ENCODE results near the gene MANSC1. TPM values are rescaled to one million over a fixed set of nuclear protein-coding genes. Genes with fewer than 3 reads are reported as not detected.

Gene MANSC1
- total RNA-seq: 10 to 100 TPM; 11.0 to 31.2 (median 22.1) TPM

DNA sequence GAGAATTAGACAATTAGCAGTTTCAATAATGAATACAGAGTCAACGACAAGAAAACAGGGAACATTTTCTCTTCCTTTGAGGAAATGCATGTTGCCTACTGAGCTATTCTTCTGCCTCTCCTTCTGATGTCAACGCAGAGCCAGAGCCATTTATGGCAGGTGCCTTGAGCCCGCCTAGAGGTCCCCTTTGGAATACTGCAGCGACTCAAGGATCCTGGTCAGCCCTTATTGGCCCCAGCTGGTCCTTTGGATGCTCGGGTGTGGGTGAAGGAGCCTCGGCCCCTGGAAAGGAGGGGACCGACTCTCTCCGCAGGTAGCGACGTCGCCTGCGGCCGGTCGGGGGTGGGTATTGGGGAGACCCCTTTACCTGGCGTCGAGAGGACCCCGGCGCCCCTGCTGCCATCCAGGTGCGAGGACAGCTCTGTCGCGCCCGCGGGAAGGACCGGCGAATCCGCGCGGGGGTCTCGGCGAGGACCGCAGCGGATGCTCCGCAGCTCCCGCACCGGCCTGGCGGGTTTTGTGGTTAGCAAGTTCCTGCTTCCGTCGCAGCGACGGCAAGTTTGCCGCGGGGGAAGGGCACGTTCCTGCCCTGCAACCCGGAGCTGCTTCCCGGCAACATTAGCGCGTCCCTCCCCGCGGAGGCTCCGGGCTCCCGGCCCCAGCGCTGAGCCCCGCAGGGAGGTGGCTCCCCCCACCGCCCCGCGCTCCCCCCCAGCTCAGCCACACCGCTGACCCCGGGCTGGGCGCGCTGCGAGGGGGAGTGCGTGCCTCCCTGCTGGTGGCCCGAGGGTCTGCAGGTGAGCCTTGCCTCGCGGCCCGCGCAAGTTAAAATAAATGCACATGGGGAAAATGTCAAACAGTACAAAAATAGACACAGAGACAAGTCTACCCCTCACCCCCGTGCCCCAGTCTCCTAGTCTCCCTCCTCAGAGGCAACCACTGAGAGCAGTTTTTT is at the start of gene MANSC1:
Gene MANSC1 (minus strand): TSS at position 532 of the 955 bp plus-strand sequence. CDS start 6,928 bp downstream, outside the sequence.
- WGBS, 2 donors (ENCODE audit: low coverage in 1 of 2): 0 to 10% methylated on average over 1 to 2 of the region's 68 CpGs
- TF ChIP-seq EP300 (IDR thresholded peaks at IDR 0.05) (no peak), POLR2AphosphoS5 (IDR thresholded peaks at IDR 0.05) (peak; percentile 79), POLR2A (IDR thresholded peaks at IDR 0.05) (peak; percentile 63 to 73)
- TF ChIP-seq, protein P1, sequence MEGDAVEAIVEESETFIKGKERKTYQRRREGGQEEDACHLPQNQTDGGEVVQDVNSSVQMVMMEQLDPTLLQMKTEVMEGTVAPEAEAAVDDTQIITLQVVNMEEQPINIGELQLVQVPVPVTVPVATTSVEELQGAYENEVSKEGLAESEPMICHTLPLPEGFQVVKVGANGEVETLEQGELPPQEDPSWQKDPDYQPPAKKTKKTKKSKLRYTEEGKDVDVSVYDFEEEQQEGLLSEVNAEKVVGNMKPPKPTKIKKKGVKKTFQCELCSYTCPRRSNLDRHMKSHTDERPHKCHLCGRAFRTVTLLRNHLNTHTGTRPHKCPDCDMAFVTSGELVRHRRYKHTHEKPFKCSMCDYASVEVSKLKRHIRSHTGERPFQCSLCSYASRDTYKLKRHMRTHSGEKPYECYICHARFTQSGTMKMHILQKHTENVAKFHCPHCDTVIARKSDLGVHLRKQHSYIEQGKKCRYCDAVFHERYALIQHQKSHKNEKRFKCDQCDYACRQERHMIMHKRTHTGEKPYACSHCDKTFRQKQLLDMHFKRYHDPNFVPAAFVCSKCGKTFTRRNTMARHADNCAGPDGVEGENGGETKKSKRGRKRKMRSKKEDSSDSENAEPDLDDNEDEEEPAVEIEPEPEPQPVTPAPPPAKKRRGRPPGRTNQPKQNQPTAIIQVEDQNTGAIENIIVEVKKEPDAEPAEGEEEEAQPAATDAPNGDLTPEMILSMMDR (IDR thresholded peaks at IDR 0.05): peak; percentile 37 to 48 (median 40)
- peak; percentile 89 for ATAC-seq
- H3K36me3 ChIP-seq: no peaks in the 10 kb centered on the region
- no peaks in the 10 kb centered on the region for H3K9me3 ChIP-seq
- H3K27me3 ChIP-seq: no peaks in the 10 kb centered on the region
- peak within 1 kb of the TSS; percentile 83 to 93 (median 90) for H3K27ac ChIP-seq
- H3K4me3 ChIP-seq: peak within 1 kb of the TSS; percentile 91 to 94
- peaks cover 0 to 23% (median 3%) of the 10 kb centered on the region in 3 donors for H3K4me1 ChIP-seq

DNA sequence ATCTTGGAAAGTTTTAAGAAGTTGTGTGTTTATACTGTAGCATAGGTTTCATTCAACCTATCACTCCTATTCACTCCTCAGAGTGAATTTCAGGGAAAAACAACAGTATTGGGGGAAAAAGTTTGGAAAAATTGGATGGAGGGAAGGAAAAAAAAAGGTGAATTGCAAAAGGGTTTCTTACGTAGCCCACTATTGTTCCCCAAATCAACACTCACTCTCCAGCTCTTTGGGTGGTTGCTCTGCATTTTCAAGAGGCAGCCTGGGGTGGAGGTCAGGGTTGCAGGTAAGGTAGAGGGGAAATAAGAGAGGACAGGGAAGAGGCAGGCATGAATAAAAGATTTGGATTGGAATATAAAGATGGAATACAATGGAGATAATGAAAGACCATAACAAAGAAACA is 49.1 kb upstream of the MANSC1 start:
- Histone ChIP-seq H3K4me1 (peaks cover 3 to 48% (median 4%) of the 10 kb centered on the region in 3 donors), H3K27ac (peak overlapping the region in 2 of 4 donors; percentile 56 to 76), H3K27me3 (no peaks in the 10 kb centered on the region), H3K9me3 (no peaks in the 10 kb centered on the region), H3K36me3 (no peaks in the 10 kb centered on the region), H3K4me3 (no peak overlapping the region)
- 86% methylated on average over 1 of the region's 1 CpG; no CpG with 5 or more reads in 1 of the 2 donors for WGBS, 2 donors (ENCODE audit: low coverage in 1 of 2)
- no peak for ATAC-seq
- TF ChIP-seq, protein P1 (IDR thresholded peaks at IDR 0.05): no peak
- TF ChIP-seq EP300 (IDR thresholded peaks at IDR 0.05) (no peak), POLR2A (IDR thresholded peaks at IDR 0.05) (no peak), POLR2AphosphoS5 (IDR thresholded peaks at IDR 0.05) (no peak)

DNA sequence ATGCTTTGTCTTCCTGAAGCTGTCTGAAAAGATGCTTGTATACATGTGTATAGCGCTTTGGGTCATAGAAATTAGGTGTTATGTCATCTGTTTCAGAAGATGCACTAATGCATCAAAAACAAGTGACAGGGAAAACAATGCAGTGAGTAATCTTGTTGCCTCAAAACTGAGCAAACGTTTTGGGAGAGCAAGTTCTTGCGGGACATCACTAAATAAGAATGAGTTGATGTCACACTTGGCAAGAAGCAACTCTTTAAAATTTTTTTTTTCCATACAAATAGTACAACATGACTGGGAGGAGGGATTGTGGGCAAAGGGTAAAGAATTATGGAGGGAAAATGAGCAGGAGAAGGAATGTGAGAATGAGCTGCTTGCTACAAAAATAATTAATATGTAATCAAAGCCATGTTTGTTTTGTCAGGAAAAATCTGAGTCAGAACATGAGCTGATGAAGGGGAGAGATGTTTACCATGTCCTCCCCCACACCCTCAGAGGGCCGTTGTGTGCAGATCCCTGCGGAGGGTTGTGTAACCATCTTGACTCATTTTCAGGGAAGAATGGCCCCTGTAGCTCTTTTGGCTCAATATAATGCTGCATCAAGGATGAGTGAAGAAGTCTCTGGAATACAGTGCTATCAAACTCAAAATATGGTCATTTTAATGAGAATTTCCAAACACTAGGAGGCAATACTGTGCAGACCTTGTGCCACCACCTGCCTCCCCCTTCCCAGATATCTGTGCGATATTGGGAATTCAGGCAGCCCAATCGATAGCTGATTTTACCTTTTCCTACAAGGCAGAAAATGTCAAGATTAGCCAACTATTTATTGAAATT is 48.2 kb upstream of the MANSC1 start:
- Histone ChIP-seq H3K27me3 (no peaks in the 10 kb centered on the region), H3K36me3 (no peaks in the 10 kb centered on the region), H3K4me1 (peaks cover 2 to 39% (median 4%) of the 10 kb centered on the region in 3 donors), H3K9me3 (no peaks in the 10 kb centered on the region), H3K4me3 (no peak overlapping the region), H3K27ac (peak overlapping the region; percentile 47 to 79 (median 66))
- ATAC-seq: peak; percentile 97
- WGBS, 2 donors (ENCODE audit: low coverage in 1 of 2): 44 to 51% methylated on average over 7 of the region's 7 CpGs
- TF ChIP-seq POLR2A (IDR thresholded peaks at IDR 0.05): no peak
- TF ChIP-seq EP300 (IDR thresholded peaks at IDR 0.05): no peak
- TF ChIP-seq POLR2AphosphoS5 (IDR thresholded peaks at IDR 0.05): peak; percentile 81
- TF ChIP-seq, protein P1 (IDR thresholded peaks at IDR 0.05): peak in 2 of 4 experiments; percentile 17

DNA sequence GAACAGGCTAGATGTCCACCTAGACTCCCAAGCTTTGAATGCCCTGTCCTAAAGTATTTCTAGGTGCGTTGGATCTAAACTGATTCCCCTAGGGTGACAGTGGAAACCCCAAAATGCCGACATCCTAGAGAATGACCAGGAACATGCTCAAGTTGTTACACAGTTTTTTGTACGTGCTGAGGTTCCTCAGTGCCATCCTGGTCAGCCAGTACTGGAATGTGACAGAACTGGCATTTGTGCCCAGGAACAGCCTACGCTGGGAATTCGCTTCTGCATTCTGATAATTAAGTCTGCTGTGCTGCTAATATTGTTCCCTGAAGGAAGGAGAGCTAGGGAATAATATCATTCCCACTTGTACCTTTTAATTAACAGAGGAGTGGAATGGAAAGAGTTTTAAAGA is 47.1 kb upstream of the MANSC1 start:
- H3K27ac ChIP-seq: peak overlapping the region in 3 of 4 donors; percentile 56 to 79 (median 76)
- no peaks in the 10 kb centered on the region for H3K36me3 ChIP-seq
- WGBS, 2 donors (ENCODE audit: low coverage in 1 of 2): 81 to 98% methylated on average over 2 to 5 of the region's 5 CpGs
- no peak for ATAC-seq
- H3K9me3 ChIP-seq: no peaks in the 10 kb centered on the region
- H3K4me3 ChIP-seq: no peak overlapping the region
- H3K27me3 ChIP-seq: no peaks in the 10 kb centered on the region
- peaks cover 0 to 34% (median 4%) of the 10 kb centered on the region in 3 donors for H3K4me1 ChIP-seq
- no peak for TF ChIP-seq POLR2A (IDR thresholded peaks at IDR 0.05)

DNA sequence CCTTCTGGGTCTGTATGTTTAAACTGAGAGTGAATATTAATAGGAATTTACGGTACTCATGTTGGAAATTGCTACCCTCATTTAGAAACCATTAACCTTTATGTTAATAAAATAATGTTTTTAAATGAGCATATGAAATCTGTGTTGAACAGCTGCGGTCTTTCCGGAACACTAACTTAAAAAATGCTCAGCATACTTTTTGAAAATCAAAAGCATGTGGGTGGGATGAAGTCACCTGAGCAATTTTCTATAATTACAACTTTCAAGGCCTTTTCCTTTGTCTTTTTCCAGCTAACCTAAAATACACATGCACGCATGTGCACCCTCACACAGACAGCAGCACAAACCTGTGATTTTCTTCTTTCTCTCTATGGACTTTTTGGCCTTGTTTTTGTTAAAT is 46.7 kb upstream of the MANSC1 start:
- Histone ChIP-seq H3K27ac (peak overlapping the region in 2 of 4 donors; percentile 56 to 76), H3K9me3 (no peaks in the 10 kb centered on the region), H3K4me1 (peaks cover 0 to 34% (median 4%) of the 10 kb centered on the region in 3 donors), H3K36me3 (no peaks in the 10 kb centered on the region), H3K27me3 (no peaks in the 10 kb centered on the region), H3K4me3 (no peak overlapping the region)
- 65 to 82% methylated on average over 4 of the region's 4 CpGs for WGBS, 2 donors (ENCODE audit: low coverage in 1 of 2)
- no peak for TF ChIP-seq POLR2AphosphoS5 (IDR thresholded peaks at IDR 0.05)
- no peak for ATAC-seq

Measured in gastroesophageal sphincter (tissue), 4 donors.